SKM-1 (cell line): ENCODE data around the gene ITGAX.

Experiments
- DNase-seq: peaks from one replicate; lab custom pipeline; 2025; ENCODE audit not compliant: unreplicated experiment; lab: John Stamatoyannopoulos, UW

Gene ITGAX

DNA sequence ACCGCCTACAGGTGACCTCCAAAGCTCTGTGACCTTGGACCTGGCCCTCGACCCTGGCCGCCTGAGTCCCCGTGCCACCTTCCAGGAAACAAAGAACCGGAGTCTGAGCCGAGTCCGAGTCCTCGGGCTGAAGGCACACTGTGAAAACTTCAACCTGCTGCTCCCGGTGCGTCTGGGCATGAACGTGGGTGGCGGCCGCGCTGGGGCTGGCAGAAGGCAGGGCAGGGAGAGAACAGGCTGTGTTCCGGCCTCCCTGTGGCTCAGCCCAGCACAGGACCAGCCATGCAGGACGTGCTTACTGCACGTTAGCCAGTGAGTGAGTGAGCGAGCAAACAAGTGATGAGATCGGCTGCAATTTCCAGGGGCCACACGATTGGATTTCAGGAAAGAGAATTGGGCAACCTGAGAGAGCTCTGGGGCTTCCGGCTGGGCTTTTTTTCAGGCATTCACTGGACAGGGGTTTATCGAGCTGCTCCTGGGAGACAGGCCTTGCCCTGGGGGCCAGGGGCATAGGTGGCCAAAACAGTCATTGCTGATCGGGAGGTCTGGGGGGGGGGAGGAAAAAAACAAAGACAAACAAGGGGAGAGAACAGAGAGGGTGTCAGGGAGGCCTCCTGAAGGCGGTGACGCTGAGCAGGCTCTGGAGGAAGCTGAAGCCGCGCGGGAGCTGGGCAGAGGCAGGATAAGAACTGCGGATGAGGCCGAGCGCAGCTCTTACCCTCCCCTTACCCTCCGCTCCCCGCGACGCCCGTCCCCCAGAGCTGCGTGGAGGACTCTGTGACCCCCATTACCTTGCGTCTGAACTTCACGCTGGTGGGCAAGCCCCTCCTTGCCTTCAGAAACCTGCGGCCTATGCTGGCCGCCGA, 16.9 kb downstream of the ITGAX start:
- no peak for DNase-seq

DNA sequence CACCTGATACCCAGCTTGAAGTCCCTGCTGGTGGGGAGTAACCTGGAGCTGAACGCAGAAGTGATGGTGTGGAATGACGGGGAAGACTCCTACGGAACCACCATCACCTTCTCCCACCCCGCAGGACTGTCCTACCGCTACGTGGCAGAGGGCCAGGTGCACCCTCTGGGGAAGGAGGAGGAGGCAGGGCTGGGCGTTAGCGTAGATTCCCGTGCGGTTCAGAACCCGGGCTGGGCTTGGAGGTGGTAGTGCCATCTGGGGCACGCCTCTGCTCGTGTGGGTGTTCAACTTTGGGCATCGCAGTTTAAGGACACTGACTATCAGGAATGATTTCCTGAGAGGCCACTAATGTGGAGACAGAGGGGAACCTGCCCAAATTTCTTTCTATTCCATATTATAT, 18.3 kb downstream of the ITGAX start:
- DNase-seq = no peak

DNA sequence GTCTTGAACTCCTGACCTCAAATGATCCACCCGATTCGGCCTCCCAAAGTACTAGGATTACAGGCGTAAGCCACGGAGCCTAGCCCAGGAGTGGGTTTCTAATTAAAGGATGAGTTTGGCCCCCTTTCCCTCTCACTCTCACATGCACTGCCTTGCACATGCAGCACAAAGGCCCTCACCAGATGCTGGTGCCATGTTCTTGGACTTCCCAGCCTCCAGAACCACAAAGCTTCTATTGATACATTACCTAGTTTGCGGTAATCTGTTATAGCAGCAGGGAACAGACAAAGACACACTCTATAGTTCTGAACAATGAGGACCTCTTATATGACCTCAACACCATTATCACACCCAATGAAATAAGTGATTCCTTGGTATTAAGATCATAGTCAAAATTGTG, 20.3 kb downstream of the ITGAX start:
- DNase-seq = no peak

DNA sequence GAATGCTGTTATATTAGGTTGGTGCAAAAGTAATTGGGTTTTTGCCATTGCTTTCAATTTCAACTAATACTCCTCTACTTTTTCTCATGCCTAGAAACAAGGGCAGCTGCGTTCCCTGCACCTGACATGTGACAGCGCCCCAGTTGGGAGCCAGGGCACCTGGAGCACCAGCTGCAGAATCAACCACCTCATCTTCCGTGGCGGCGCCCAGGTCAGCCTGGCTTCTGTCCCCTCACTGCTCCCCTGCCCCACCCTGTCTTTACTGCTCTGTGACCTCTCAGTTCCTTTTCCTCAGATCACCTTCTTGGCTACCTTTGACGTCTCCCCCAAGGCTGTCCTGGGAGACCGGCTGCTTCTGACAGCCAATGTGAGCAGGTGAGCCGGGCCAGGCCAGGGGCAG, 21.7 kb downstream of the ITGAX start:
- DNase-seq = no peak

DNA sequence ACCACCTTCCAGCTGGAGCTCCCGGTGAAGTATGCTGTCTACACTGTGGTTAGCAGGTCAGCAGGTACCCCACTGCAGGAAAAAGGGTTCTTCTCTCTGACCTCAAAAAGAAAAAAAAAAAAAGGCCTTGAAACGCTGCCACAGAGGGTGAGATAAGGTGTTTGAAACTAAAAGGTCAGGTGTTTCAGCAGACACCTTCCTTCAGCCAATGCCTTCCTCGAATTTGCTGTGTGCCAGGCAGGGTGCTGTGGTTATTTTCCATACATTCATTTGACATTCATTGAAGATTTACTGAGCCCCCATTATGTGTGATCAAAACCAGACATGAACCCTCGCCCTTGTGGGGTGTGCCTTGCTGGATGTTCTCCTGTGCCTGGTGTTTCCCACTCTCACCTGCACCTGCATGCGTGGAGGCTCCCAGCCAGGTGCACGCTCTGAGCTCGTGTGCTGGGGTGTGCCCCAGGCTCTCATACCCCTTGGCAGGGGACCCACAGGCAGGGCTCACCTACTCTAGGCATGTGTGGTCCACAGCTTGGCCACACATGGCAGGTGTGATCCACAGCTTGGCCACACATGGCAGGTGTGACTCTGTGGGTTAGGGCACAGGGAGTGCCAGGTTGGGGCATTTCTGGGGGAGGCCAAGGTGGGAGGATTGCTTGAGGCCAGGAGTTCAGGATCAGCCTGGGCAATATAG, 22.4 kb downstream of the ITGAX start:
- DNase-seq = no peak

DNA sequence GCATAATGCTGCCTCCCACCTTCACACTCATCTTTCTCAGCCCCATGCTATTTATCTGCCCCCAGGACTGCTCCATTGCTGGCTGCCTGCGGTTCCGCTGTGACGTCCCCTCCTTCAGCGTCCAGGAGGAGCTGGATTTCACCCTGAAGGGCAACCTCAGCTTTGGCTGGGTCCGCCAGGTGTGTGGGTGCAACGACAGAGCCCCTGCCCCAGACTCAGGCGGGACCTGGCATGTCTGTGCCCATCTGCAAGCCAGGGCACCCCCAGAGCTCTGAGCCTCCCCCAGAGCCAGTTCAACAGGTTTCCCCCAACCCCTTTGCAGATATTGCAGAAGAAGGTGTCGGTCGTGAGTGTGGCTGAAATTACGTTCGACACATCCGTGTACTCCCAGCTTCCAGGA, 25.2 kb downstream of the ITGAX start:
- no peak for DNase-seq

DNA sequence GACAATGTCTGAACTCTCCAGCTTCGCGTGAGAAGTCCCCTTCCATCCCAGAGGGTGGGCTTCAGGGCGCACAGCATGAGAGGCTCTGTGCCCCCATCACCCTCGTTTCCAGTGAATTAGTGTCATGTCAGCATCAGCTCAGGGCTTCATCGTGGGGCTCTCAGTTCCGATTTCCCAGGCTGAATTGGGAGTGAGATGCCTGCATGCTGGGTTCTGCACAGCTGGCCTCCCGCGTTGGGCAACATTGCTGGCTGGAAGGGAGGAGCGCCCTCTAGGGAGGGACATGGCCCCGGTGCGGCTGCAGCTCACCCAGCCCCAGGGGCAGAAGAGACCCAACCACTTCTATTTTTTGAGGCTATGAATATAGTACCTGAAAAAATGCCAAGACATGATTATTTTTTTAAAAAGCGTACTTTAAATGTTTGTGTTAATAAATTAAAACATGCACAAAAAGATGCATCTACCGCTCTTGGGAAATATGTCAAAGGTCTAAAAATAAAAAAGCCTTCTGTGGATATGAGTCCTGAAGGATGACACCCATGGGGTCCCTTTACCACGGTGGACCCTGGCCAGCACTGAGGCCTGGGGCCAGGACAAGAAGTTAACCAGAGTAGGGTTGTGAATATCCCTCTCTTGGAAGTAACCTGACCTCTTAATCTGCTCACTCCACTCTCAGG, 27.6 kb downstream of the ITGAX start:
- DNase-seq = peak; percentile 70

DNA sequence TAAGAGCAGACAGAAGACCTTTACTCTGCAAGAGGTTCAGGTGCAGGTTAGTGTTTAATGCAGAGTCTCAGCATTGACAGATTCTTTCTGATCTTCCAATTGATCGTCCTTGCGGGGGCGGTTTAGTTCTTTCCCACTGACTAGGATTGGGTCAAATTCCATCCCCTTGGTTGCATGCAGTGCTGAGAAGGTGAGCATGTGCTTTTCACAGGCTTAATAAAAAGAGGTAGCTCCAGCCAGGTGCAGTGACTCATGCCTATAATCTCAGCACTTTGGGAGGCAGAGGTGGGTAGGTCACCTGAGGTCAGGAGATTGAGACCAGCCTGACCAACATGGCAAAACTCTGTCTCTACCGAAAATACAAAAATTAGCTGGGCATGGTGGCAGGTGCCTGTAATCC, 30.7 kb downstream of the ITGAX start:
- no peak for DNase-seq

DNA sequence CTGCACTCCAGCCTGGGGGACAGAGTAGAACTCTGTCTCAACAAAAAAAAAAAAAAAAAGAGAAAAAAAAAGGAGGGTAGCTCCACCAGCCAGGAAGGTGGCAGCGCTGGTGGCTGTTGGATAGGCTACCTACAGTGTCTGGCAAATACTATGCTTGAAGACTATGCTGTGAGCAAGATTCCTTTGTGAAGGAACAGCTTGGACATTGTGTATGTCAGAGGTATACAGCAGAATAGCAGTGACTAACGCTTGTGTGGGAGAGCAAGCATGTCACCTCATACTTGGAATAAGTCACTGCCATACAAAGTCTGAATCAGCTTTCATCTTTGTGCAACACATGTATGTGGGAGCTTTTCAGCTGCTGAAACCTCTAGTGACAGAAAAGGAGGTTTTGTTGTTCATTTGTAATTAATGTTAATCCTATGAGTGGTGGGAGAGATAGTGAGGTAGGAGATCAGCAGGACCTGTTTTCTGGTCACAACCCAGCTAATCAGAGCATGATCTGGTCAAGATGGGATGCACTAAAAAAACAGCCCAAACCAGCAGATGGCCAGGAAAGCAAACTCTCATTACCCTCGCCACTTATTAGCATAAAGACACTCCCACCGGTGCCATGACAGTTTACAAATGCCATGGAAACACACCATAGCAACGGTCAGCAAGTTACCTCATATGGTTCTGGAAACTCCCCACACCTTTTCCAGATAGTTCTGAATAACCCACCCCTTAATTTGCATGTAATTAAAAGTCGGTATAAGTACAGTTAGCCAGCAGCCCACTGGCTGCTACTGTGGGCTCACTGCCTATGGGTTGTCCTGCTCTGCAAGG, 31.4 kb downstream of the ITGAX start:
- no peak for DNase-seq

DNA sequence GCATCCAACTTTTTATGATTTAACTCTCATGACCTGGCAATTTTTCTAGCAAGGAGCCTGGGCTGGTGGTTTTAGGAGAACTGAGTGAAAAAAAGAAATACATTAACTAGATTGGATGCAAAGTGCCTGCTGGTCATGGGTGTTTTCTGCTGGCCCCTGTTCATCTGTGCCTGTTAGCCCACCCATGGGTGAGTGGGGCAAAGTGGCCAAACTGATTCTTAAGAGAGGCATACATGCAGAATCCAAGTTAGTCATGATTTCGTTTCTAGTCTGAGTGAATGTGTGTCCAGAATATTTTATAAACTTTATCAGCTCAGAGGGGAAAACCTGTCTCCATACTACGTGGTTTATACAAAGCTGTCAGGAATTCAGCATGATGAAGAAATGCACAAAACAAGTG, 33.6 kb downstream of the ITGAX start:
- DNase-seq = no peak

DNA sequence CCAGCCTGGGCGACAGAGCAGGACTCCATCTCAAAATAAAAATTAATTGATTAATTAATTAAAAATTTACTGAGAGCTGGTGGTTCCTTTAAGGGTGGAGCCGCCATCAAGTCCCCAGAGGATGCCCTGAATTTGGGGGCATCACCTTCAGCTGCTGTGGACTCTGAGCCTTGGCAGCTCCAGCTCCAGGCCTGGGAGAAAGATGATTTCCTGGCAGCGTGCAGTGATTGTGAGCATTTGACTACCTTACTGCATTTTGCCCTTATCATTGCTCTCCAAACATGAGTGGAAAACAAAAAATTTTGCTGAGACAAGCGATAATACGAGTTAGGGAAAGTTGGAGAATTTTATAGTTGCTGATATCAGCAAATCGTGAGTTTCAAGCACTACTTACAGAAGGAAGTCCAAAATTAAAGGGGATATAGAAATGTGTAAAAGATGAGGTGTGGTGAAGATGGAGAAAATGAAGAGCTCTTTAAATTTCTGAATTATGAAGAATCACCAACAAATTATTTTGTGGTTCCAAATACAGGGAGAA, 35.6 kb downstream of the ITGAX start:
- no peak for DNase-seq

DNA sequence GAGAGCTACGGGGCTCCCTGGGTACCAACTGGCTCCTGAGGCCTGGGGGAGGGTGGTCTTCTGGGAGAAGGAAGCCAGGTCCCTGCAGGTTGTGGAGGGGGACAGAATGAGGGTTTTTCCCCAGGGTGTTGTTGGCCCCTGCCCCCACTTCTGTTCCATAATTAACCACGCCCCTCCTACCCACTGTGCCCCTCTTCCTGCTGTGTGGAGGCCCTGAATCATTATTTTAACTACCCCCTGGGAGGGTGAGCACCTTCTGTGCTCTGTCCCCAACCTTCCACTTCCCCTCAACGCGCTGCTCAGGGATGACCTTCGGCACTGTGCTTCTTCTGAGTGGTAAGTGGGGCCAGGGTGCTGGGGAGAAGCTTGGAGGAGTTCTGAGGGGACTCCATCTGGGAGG, 38.1 kb downstream of the ITGAX start, which contains the start of gene ITGAD:
ITGAD (plus strand) TSS at position 280 of the 400 bp plus-strand sequence; CDS start at position 306, 26 bp downstream.
- no peak for DNase-seq

DNA sequence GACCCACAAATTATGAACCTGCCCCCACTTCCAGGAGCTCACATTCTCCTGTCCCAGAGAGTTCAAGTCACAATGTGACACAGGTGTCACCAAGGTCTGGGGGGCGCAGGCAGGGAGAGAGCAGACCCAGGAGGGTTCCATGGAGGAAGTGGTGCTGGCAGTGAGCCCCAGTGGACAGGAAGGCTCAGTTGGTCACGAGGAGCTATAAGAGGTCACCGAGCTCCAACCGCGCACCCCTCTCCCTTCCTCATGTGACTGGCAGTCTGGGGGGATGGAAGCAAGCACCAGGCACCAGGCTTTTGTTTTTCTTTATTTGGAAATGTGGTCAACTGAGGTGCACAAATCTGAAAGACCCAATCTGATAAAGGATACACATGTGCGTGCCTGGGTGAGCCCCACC, 40.7 kb downstream of the ITGAX start:
- DNase-seq = no peak

DNA sequence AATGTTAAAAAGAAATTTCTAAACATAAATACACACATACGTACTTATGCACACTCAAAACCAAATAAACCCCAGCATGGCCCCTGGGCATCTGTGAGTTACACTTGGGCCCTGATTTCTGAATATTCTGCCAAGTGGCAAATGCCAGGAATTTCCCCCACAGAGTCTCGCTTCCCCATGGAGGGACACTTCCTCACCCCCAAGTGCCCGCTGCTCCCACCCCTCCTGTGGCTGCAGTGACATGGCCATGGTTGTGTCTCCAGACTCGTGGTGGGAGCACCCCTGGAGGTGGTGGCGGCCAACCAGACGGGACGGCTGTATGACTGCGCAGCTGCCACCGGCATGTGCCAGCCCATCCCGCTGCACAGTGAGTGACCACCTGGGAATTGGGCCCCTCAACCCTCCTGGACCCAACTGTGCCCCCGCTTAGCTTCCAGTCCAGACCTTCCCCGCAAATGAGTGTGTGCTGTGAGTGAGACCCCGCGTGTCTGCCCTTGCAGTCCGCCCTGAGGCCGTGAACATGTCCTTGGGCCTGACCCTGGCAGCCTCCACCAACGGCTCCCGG, 42.2 kb downstream of the ITGAX start:
- no peak for DNase-seq

DNA sequence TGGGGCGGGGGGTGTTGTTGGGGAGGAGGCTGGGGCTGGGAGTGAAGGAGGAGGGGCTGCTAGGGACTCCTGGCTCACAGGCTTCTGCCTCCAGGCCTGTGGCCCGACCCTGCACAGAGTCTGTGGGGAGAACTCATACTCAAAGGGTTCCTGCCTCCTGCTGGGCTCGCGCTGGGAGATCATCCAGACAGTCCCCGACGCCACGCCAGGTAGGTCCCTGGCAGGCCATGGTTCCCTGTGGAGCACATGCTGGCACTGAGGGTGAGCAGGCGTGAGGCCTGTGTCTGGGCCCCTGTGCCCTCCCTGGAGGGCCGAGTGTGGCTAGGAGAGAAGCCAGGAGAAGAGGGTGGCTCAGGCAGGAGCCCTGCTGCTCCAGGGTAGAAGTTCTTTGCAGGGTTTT, 42.7 kb downstream of the ITGAX start:
- no peak for DNase-seq

DNA sequence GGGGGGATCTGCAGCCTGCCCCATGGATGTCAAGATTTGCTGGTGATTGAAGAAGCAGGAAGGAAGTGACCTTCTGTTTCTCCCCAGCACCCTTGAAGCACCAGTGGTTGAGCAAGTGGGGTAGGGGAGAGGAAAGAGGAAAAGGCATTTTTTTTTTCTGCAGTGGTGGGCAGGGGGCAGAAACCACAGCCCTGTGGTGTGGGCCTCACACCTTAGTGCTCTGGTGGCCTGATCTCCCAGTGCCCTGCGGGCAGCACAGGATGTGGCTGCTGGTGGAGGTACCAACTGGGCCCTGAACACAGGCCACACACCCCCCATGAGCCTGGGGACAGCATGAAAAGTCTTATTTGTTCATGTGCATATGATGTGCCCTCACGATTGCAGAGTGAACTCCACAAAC, 45.2 kb downstream of the ITGAX start:
- DNase-seq = peak; percentile 84

DNA sequence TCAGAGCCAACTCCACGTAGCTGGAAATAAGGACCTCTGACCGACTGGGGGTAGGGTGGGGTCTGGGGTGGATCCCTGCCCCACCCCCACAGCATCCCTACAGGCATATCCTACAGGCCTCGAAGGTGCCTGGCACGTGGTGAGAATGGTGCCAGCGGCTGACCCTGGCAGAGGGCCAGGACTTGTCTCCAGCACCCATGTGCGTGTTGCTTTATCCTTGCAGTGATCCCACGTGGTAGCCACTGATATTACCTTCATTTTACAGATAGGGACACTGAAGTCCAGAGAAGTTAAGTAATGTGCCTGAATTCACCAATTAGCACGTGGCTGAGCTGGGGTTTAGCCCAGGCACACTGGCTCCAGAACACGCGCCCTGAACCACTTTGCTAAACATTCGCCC, 46.5 kb downstream of the ITGAX start:
- DNase-seq = no peak

DNA sequence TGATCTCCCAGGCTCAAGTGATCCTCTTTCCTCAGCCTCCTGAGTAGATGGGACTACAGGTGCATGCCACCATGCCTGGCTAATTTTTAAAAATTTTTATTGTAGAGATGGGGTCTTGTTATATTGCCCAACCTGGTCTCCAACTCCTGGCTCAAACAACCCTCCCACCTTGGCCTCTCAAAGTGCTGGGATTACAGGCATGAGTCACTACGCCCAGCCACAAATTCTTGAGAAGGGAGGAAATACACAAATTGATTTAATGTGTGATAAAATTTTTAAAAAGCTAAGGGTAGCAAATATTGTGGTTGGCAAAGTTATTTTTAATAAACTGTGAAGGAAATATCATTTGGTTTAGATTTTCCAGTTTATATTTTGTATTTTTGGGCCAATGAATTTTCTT, 47.7 kb downstream of the ITGAX start:
- DNase-seq = no peak

DNA sequence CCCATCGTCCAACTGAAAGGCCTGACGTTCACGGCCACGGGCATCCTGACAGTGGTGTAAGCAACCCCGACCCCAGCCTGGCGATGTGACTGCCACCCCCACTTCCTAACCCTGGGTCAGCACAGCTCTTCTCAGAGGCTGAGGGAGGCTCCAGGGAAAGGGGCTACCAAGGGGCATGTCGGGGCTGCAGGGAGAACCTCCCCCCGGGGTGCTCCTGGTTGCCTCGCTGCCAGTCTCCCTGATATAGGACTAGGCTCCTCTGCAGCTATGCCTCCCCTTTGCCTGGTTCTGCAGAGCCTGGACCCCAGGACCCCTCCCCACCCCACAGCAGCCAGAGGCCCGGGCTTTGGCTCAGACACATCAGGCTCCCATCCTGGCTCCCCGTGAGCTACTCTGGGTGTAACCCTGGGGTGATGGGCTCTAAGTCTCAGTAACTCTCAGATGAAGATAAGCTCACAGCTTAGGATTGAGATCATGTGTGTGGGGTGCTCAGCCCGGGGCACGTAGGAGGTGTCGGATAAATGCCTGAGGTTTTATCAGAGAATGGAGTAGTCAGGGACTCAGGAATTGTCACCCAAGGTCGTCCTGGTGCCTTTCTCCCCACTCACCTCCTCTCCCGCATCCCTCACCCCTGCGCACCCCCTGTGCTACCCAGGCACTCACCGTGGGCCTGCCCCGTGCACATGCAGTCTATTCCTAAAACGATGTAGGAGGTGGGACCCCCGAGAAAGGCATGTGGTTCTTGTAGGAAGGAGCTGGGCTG, 48.8 kb downstream of the ITGAX start:
- DNase-seq = no peak
